ENCODE results near the gene CYS1. TPM values are rescaled to one million over a fixed set of nuclear protein-coding genes. Genes with fewer than 3 reads are reported as not detected.
A peak's percentile ranks its signal among the peaks of the same experiment; 100 is the strongest.

CYS1 gene
- total and polyA plus RNA-seq, 2 of the 13 experiments (the other 11 are each of a cell fraction or from before 2014, with no cell fraction given), result 0.04 TPM; not detected in 1

- TF ChIP-seq CBX2 (IDR thresholded peaks at IDR 0.05; ENCODE audit: low read depth, low read length), result no peak
- no peak for TF ChIP-seq CBX2 (CRISPR knock-in tag; IDR thresholded peaks at IDR 0.05; ENCODE audit: low read depth)
- peak; percentile 98 for TF ChIP-seq SMC3 (IDR thresholded peaks at IDR 0.05; ENCODE audit: low read length)
- TF ChIP-seq ZBED4 (CRISPR knock-in tag; IDR thresholded peaks at IDR 0.05; ENCODE audit: borderline replicate concordance), result peak; percentile 69; the same call in 1 of the 2 replicates
- TF ChIP-seq ARID5B (CRISPR knock-in tag; IDR thresholded peaks at IDR 0.05), result peak; percentile 26; the same call in 1 of the 2 replicates
- TF ChIP-seq KLF15 (CRISPR knock-in tag; IDR thresholded peaks at IDR 0.05; ENCODE audit: borderline replicate concordance), result no peak
- 0 out of 2 replicates have a peak, but pooled peaks have one; percentile 66 for TF ChIP-seq ZNF451 (CRISPR knock-in tag; IDR thresholded peaks at IDR 0.05)
- peak; percentile 86 for TF ChIP-seq RAD21 (CRISPR knock-in tag; IDR thresholded peaks at IDR 0.05)
- TF ChIP-seq, protein P1, sequence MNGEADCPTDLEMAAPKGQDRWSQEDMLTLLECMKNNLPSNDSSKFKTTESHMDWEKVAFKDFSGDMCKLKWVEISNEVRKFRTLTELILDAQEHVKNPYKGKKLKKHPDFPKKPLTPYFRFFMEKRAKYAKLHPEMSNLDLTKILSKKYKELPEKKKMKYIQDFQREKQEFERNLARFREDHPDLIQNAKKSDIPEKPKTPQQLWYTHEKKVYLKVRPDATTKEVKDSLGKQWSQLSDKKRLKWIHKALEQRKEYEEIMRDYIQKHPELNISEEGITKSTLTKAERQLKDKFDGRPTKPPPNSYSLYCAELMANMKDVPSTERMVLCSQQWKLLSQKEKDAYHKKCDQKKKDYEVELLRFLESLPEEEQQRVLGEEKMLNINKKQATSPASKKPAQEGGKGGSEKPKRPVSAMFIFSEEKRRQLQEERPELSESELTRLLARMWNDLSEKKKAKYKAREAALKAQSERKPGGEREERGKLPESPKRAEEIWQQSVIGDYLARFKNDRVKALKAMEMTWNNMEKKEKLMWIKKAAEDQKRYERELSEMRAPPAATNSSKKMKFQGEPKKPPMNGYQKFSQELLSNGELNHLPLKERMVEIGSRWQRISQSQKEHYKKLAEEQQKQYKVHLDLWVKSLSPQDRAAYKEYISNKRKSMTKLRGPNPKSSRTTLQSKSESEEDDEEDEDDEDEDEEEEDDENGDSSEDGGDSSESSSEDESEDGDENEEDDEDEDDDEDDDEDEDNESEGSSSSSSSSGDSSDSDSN (CRISPR knock-in tag; IDR thresholded peaks at IDR 0.05), result peak; percentile 53
- TF ChIP-seq AKNA (CRISPR knock-in tag; IDR thresholded peaks at IDR 0.05; ENCODE audit: borderline replicate concordance), result no peak
- peak; percentile 71 for TF ChIP-seq CEBPG (CRISPR knock-in tag; IDR thresholded peaks at IDR 0.05)
- TF ChIP-seq ATM (IDR thresholded peaks at IDR 0.05; ENCODE audit: borderline replicate concordance), result no peak
- 0 out of 2 replicates have a peak, but pooled peaks have one; percentile 16 for TF ChIP-seq HDAC2 (CRISPR knock-in tag; IDR thresholded peaks at IDR 0.05)
Measured at GRCh38 chr2:10072656-10073480, 7.3 kb downstream of the CYS1 start (continued).

Measured in HepG2 (cell line).